ENCODE data around the gene PDCD11. TPM values are rescaled to one million over a fixed set of nuclear protein-coding genes. Genes with fewer than 3 reads are reported as not detected.
"Not testable (repeated sequence)": the region's sequence is repeated elsewhere in the genome, so short reads cannot be mapped to it uniquely, and the experiment has no call there.

The PDCD11 gene
- total and polyA plus RNA-seq, 12 donors: 9.4 to 16.9 (median 12.7) TPM

- H3K4me3 ChIP-seq: no peak overlapping the region
- intact Hi-C loops (cut with DNase I): loop anchor here in 3 of 10 donors (10.0 kb wide), 2 partner anchors 181 to 451 kb away; no protein-coding TSS in a partner anchor
- H3K4me1 ChIP-seq: no peaks in the 10 kb centered on the region
- WGBS, 2 donors: 87 to 98% methylated on average over 2 of the region's 2 CpGs
- DNase-seq (no peak), ATAC-seq (no peak)
- no peak for TF ChIP-seq CTCF (IDR thresholded peaks at IDR 0.05)
- no peaks in the 10 kb centered on the region for H3K9me3 ChIP-seq
- no peaks in the 10 kb centered on the region for H3K27me3 ChIP-seq
- no peak overlapping the region for H3K27ac ChIP-seq
- H3K36me3 ChIP-seq: peaks cover 5 to 100% (median 91%) of the 10 kb centered on the region in 9 donors
Measured at GRCh38 chr10:103413564-103413963, 17.1 kb downstream of the PDCD11 start.

GRCh38 chr10:103415581-103415980 lies 19.2 kb downstream of the PDCD11 start:
- intact Hi-C loops (cut with DNase I): loop anchor here in 5 of 10 donors (1.0 to 10.0 kb wide), 5 partner anchors 67 to 449 kb away; no protein-coding TSS in a partner anchor
- no peaks in the 10 kb centered on the region for H3K9me3 ChIP-seq
- DNase-seq (no peak), ATAC-seq (no peak)
- no peak overlapping the region for H3K4me3 ChIP-seq
- peaks cover 5 to 100% (median 90%) of the 10 kb centered on the region in 9 donors for H3K36me3 ChIP-seq
- no peak overlapping the region for H3K27ac ChIP-seq
- 86 to 93% methylated on average over 8 of the region's 8 CpGs for WGBS, 2 donors
- TF ChIP-seq CTCF (IDR thresholded peaks at IDR 0.05): no peak
- H3K4me1 ChIP-seq: no peaks in the 10 kb centered on the region
- no peaks in the 10 kb centered on the region for H3K27me3 ChIP-seq

- intact Hi-C loops (cut with DNase I): loop anchor here (1.0 to 10.0 kb wide), 7 partner anchors 64 to 448 kb away; no protein-coding TSS in a partner anchor
- peak in 5 of 8 donors; percentile 30 to 69 (median 46) for ATAC-seq
- peak in 1 of 2 donors; percentile 67 for DNase-seq
- no peaks in the 10 kb centered on the region for H3K27me3 ChIP-seq
- H3K36me3 ChIP-seq: peaks cover 5 to 100% (median 89%) of the 10 kb centered on the region in 9 donors
- H3K9me3 ChIP-seq: no peaks in the 10 kb centered on the region
- no peak overlapping the region for H3K4me3 ChIP-seq
- no peak overlapping the region for H3K27ac ChIP-seq
- H3K4me1 ChIP-seq: no peaks in the 10 kb centered on the region
- TF ChIP-seq CTCF (IDR thresholded peaks at IDR 0.05): peak; percentile 40 to 85 (median 72)
- WGBS, 2 donors: 50 to 53% methylated on average over 8 of the region's 8 CpGs
Measured at GRCh38 chr10:103416436-103417147, 20.2 kb downstream of the PDCD11 start.

GRCh38 chr10:103417148-103417469 lies 20.7 kb downstream of the PDCD11 start:
- H3K36me3 ChIP-seq: peaks cover 5 to 100% (median 85%) of the 10 kb centered on the region in 9 donors
- WGBS, 2 donors: 92 to 94% methylated on average over 5 of the region's 5 CpGs
- intact Hi-C loops (cut with DNase I): loop anchor here (1.0 to 10.0 kb wide), 7 partner anchors 64 to 448 kb away; no protein-coding TSS in a partner anchor
- not testable (repeated sequence) for ATAC-seq, DNase-seq, H3K27me3 ChIP-seq, H3K9me3 ChIP-seq, H3K4me1 ChIP-seq, H3K27ac ChIP-seq, H3K4me3 ChIP-seq

GRCh38 chr10:103417601-103418000 lies 21.2 kb downstream of the PDCD11 start:
- WGBS, 2 donors: 89 to 92% methylated on average over 5 of the region's 5 CpGs
- Histone ChIP-seq H3K36me3 (peaks cover 5 to 100% (median 87%) of the 10 kb centered on the region in 9 donors), H3K4me3 (no peak overlapping the region), H3K4me1 (no peaks in the 10 kb centered on the region), H3K27ac (no peak overlapping the region), H3K9me3 (no peaks in the 10 kb centered on the region), H3K27me3 (no peaks in the 10 kb centered on the region)
- DNase-seq: no peak
- intact Hi-C loops (cut with DNase I): loop anchor here (1.0 to 10.0 kb wide), 7 partner anchors 63 to 447 kb away; no protein-coding TSS in a partner anchor
- TF ChIP-seq CTCF (IDR thresholded peaks at IDR 0.05): no peak
- no peak for ATAC-seq
